Amygdala (tissue), 56 donors: ENCODE measurements around the gene DHCR7.
A peak's percentile ranks its signal among the peaks of the same experiment; 100 is the strongest.

Experiments used
- DNase-seq, 56 donors: peaks; one replicate each; lab custom pipeline; 2025; lab: John Stamatoyannopoulos, UW

The DHCR7 gene

DNA sequence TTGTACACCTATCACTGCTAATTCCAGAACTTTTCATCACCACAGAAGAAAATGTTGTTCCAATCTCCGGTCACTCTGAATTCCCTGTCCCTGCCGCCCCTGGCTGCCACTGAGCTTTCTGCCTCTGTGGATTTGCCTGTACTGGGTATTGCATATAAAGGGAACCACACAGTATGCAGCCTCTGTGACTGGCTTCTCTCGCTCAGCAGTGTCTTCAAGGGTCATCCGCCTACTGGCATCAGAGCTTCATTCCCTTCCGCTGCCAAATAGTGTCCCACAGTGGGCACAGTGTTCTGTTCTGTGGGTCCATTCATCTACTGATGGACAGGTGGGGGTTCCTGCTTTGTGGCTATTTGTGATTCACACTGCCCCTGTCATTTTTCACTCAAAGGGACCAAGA lies 5.3 kb downstream of the DHCR7 start:
- peak in 3 of 56 donors; percentile 29 to 37 (median 32) for DNase-seq

DNA sequence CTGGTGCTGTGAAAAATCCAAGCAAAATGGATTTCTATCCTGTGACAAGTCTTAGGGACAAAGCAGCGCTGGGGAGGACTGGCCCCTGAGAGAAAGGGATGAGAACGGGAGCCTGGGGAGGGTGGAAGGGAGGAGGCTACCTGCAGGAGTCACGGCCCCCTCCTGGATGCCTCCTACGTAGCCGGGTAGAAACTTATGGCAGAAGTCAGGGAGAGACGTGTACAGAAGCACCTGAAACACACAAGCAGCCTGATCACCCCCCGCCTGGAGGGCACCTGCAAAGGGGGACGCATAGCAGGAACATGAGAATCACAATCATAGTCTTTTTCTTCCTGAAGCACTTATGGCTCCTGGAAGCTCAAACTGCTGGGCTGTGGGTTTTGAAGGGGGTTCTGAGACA lies 6.1 kb downstream of the DHCR7 start:
- no peak for DNase-seq

DNA sequence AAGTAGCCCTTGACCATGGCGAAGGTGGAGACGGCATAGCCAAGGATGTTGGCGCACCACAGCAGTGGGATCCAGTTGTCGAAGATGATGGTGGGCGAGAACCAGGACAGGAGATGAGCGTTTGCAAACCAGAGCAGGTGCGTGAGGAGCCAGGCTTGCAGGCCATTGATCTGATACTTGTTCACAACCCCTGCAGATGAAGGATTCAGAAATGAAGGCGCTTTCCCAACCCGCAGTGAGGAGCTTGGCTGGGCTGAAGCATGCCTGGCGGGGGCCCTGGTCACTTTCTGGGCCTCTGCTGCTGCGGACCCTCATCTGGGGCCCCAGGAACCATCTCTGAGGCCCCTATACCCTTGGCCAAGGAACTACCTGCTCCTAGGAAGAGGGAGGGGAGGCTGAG lies 6.9 kb downstream of the DHCR7 start:
- DNase-seq, result no peak

DNA sequence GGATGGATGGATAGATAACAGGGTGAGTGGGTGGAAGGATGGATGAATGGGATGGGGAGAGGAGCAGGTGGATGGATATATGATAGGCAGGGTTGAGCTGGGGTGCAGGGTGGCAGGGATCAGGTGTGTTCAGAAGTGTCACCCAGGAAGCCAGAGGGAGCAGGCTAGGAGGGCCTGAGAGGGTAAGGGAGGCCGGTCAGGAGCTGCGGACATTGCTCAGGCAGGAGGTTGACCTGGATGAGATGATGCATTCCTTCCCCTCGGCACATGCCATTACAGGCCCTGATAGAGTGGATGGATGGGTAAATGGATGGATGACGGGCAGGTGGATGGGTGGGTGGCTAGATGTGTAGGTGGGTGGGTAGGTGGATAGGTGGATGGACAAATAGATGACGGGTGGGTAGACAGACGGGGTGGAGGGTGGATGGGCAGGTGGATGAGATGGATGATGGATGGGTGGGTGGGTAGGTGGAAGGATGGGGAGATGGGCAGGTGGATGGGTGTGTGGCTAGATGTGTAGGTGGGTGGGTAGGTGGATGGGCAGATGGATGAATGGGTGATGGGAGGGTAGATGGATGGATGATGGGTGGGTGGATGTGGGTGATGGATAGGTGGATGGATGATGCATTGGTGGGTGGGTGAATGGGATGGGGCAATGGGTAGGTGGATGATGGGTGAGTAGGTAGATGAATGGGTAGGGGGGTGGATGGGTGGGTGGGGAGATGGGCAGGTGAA lies 8.0 kb downstream of the DHCR7 start:
- DNase-seq, result no peak

DNA sequence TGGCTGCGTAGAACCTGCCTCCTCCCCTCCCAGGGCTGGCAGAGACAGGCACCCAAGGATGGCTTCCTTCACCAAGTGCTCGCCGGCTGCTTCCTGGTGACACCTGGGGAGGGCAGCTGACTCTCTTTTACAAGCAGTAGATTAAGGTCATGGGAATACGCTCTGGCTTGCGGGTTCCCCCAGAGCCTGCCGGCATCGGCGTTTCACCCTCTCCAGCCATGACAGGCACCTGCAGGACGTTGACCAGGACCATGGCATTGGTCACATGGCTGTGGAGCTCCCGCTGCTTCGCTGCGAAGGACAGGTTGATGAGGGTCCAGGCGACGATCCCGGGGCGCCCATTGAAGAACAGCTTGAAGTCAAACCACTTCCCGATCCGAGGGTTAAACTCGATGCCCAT lies 9.5 kb downstream of the DHCR7 start:
- DNase-seq, result no peak

DNA sequence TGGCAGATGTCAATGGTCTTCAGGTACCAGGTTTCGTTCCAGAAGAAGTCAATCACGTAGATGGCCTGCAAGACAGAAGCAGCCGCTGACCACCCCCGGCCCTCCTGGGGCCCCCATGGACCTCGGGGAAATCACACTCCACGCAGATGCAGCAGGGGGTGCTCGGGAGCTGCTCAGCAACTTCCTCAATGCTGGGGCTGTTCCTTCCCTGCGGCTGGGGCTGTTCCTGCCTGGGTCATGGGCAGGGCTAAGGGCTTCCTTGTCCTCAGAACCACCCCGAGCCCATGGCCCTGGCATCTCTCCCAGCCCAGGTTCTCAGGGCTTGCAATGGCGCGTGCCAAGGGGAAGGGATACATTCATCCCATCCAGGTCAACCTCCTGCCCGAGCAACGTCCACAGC lies 10.3 kb downstream of the DHCR7 start:
- DNase-seq, result no peak

- DNase-seq, result no peak
Measured at GRCh38 chr11:71437399-71437798, 10.8 kb downstream of the DHCR7 start.

GRCh38 chr11:71436861-71437260 lies 11.3 kb downstream of the DHCR7 start:
- no peak for DNase-seq

DNA sequence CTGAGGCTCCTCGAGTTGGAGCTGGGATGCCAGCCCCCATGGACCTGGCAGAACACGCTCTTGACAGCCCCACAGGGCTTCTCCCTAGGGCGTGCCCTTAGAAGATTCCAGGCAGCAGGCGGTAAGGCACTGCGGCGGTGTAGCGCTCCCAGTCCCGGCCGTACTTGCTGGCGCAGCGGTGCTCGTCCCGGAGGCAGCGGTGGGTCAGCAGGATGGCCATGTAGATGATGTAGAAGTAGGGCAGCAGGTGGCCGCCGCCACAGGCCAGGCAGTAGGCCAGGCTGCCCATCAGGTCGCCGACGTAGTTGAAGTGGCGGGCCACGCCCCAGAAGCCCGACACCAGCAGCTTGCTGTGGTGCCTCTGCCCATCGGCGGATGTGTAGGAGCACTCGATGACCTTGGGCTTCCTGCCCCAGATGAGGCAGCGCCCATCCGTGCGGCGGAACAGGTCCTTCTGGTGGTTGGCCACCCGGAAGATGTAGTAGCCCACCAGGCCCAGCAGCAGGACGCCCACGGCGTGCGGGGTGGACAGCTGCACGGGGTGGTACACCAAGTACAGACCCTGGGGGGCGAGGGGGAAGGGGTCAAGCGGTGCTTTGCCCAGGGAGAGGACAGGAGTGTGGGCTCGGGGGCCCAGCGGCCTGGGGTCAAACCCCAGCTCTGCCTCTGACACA lies 12.8 kb downstream of the DHCR7 start:
- DNase-seq, result no peak

- DNase-seq, result no peak
Measured at GRCh38 chr11:71434576-71435130, 13.5 kb downstream of the DHCR7 start.

- peak in 3 of 56 donors; percentile 21 to 31 (median 22) for DNase-seq
Measured at GRCh38 chr11:71433648-71434450, 14.3 kb downstream of the DHCR7 start.

GRCh38 chr11:71432761-71433647 lies 15.2 kb downstream of the DHCR7 start:
- peak in 37 of 56 donors; percentile 21 to 79 (median 49) for DNase-seq

DNA sequence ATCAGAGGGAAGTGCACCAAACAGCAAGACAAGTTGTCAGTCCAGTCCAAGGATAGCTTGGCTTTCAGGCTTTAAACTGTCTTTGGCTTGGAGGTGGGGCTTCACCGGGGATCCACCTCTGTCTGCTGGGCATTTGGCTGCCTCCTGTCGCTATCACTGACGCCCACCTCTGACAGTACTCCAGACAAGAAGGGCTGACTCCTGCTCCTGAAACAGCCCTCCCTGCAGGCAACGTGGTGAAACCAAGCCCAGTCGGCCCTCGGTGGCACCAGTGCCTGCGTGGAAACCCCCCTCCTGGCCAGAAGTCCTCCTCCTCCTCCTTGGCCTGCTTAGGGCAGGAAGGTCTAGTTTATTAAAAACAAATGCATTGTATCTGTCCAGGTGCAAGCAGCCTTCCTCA lies 16.9 kb downstream of the DHCR7 start:
- no peak for DNase-seq

DNA sequence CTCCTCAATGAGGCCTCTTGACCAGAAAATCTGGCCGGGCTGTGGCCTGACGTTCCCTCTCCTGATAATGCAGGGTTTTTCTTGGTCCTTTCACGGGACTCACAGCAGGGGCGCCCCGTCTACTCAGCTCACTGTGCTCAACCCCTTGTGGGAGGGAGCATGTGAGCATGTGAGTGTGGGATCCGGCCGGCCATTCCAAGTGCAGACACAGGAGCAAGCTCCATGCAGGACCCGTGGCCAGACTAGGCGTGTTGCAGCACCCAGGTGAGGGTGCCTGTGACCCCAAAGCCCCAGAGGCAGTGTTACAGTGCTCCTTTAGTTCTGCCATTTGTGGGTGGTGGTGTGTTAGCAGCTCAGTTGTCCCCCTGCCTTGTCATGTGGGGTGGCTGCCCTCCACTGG lies 18.0 kb downstream of the DHCR7 start:
- DNase-seq, result no peak

GRCh38 chr11:71429701-71430100 lies 18.5 kb downstream of the DHCR7 start:
- no peak for DNase-seq

DNA sequence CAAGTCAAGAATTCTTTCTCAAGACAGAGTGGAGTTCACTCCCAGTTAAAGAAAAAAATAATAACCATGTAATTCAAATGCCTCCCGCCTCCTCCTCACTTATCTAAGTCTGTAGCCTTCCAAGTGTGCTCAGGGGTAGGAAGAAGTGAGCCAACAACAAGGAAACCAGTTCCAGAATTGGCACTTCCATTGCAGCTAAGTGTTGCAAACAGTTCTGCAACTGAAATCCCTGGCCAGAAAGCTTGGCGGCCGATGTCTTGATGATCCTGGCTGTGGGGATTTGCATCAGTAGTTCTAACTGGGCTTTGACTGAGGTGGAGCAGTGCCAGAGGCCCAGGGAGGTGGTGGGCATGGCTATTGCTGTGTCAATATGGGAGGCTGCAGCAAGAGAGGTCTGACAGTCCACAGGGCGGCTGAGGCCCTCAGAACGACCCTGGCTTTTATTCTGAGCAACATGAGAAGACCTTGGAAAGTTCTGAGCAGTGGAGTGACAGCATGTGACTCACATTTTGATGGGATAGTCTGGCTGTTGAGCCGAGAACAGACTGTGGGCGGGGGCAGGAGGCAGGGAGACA lies 19.2 kb downstream of the DHCR7 start:
- peak in 4 of 56 donors; percentile 7 to 30 (median 22) for DNase-seq

GRCh38 chr11:71426413-71426812 lies 21.8 kb downstream of the DHCR7 start:
- DNase-seq, result no peak

GRCh38 chr11:71425860-71426259 lies 22.3 kb downstream of the DHCR7 start:
- no peak for DNase-seq

DNA sequence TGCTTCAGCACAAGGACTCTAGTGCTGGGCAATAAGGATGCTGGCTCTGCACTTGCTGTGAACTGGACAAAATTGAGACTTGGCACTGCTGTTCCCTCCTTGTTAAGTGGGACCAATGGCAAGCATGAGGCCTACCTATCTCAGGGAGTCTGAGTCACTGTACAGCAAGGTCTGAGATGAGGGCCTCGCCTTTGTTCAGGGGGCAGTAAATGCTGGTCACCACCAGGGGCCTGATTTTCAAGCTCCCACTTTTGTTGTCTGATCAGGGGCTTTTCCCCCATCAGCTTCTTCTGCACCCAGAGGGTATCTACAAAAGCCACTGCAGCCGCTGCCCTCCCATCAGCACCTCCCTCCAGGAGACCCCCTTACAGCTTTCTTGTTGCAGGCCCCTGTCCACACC lies 22.8 kb downstream of the DHCR7 start:
- no peak for DNase-seq
